ENCODE results near the gene PPP1R1C. TPM values are rescaled to one million over a fixed set of nuclear protein-coding genes. Genes with fewer than 3 reads are reported as not detected.

PPP1R1C gene
- polyA plus RNA-seq, 3 donors, result 1.8 to 2.6 (median 2.0) TPM

DNA sequence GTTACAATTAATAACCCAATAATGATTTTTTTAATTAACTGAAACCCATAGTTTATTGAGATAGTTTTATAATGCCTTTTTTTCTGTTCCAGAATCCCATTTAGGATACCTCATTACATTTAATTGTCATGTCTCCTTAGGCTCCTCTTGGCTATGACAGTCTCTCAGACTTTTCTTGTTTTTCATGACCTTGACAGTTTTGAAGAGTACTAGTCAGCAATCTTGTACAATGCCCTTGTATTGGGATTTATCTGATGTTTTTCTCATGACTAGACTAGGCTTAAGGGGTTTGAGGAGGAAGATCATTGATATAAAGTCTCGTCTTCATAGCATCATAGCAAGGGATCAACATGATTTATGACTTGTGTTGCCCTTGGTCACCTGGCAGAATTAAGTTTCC lies 72.4 kb downstream of the PPP1R1C start:
- no peak for DNase-seq (ENCODE audit: low read depth in 3 of 3, low spot score in 2 of 3)

DNA sequence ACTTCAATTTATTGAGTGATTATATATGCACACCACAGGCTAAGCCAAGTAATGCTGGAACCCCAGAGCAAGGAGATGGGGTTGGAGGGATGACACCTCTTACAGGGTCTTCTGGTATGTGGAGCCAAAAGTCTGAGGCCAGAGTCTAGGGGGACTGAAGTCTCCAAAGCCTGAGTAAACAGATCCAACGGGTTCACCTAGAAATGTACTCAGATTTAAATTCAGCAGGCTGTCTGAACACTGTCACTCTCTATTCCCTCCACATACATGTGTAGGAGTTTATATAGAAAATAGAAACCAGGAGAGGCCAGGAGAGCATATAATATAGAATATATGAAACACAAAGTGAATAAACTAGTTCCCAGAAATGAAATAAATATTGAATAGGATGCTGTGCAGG lies 76.1 kb downstream of the PPP1R1C start:
- DNase-seq (ENCODE audit: low read depth in 3 of 3, low spot score in 2 of 3), result no peak

DNA sequence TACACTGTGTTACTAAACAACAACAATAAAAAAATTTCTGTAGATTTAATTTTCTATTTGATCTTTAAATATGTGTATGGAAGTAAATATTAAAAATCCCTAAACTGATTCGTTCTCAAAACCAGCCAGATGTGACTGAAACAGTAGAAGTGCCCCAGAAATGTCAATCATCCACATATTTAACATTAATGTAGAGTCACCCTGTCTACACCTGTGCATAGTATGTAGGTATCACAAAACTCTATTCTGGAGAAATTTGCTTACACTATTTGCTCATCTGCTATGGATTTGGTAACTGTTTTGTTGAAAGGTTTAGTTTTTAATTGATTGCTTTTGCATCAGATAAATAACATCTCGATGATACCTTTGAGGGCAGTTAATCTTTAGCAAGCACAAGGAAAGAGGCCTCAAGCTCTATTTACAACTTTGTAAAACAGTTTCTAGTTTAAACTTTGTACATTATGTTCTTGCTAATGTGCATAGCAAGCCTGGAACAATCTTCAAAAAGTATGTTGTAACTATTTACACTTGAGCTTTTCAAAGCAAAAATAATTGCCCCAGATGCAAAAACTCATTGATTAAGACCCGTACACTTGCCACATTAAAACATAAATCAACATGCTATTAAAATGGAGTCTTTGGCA lies 76.8 kb downstream of the PPP1R1C start:
- no peak for DNase-seq (ENCODE audit: low read depth in 3 of 3, low spot score in 2 of 3)

DNA sequence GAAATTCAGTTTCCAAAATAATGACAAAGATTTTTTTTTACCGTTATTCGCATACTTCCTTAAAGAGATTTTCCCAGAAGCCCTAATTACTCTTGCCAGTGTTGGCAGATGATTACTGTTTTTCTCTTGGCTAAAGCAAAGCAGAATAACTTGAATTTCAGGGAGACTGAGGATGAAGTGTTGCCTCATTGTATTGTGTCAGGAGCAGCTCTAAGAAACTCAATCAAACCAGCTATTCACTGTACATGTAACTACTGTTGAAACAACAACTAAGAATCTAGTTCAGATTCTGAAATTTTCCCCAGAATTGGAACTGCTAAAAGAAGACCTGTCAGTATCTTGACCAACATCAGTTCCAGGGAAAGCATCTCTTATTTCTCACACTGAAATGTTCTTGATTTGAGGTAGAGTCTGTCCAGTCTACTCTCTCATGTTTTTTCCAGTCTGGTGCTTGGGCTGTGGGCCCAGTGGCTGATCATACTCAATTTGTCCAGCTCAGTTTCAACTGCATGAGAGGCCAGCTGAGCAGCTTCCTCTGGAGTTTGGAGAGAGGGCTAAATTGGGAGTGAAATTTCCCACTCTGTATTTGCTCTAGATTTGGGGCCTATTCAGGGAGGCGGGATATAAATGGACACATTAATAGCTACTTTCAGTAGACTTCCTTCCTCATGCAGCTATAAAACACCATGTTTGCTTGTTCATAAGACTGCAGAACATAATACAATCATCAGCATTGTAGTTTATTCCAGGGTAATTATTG lies 78.5 kb downstream of the PPP1R1C start:
- no peak for DNase-seq (ENCODE audit: low read depth in 3 of 3, low spot score in 2 of 3)

DNA sequence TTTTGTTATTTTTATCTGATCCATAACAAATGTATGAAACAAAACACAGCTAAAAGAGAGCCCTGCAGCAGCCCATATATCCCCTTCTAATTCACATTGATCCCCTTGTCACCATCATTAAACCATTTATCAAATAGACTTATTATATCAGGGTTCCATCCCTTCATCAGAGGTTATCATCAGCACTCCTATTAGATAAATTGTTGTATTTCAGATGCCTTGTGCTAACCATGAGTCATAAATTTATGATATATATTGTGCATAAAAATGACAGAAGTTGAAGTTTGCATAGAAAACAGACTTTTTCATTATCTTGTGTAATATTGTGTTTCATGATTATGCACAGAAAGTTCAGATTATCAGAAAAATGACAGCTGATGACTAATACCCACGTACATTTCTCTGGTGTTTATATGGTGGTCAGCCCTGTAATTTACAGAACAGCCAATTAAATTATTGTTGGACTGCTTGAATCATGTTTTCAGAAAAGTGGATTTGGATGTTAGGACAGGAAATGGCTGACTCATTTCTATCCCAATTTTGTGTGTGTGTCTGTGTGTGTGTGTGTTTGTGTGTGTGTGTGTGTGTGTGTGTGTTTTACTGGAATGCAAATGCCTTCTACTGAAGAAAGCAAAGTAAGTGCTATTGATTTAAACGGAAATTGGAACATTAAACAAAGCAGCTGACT lies 80.9 kb downstream of the PPP1R1C start:
- DNase-seq (ENCODE audit: low read depth in 3 of 3, low spot score in 2 of 3), result no peak

DNA sequence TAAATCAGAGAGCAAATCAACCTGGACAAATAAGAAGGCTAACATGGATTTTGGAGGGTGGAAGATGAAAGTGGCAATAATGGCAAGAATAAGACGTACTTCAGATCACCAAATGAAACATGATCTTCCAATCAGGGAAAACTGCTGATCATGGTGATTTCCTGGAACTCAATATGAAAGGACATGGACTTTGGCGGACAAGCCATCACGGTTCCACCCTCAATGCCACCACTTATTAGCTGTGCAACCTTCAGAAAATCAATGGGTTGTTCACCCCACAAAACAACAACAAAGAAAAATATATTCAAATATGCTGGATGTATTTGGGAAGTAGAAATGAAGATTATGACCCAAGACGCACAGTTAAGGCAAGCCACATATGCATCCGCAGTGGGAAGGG lies 81.7 kb downstream of the PPP1R1C start:
- DNase-seq (ENCODE audit: low read depth in 3 of 3, low spot score in 2 of 3), result no peak

DNA sequence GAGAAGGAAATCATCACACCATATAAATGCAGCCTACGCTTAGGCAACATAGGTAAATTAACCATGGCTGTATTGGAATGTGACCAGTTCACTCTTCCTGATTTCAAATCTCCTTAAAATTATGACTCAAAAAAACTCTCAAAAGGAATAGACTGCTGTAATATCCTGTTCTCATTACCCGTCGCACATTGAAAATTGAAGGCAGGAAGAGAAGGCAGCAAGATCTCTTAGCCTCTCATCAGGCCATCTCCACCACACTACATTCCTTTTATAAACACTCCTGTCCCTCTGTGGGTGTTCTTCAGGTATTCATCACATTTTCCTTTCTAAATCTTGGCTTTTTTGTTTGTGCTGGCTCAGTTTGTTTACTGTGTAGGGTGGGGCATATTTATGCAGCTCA lies 83.2 kb downstream of the PPP1R1C start:
- DNase-seq (ENCODE audit: low read depth in 3 of 3, low spot score in 2 of 3), result no peak

DNA sequence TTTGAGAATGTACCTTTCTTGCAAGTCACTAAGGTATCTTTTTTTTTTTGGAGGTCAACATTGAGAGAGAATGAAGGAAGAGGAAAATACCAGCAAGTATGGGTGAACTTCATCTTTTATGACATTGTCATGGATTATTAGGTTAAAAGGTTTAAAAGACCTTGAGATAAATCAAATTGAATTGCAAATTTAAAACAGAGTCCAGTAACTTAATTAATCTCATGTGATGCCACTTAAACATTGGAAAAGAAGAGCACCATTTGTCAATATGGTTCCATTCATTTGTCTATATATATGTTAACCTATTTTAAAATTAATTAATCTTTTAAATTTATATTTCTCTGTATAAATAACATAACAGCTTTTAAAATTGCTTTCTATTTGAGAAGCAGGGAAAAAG lies 83.8 kb downstream of the PPP1R1C start:
- no peak for DNase-seq (ENCODE audit: low read depth in 3 of 3, low spot score in 2 of 3)

DNA sequence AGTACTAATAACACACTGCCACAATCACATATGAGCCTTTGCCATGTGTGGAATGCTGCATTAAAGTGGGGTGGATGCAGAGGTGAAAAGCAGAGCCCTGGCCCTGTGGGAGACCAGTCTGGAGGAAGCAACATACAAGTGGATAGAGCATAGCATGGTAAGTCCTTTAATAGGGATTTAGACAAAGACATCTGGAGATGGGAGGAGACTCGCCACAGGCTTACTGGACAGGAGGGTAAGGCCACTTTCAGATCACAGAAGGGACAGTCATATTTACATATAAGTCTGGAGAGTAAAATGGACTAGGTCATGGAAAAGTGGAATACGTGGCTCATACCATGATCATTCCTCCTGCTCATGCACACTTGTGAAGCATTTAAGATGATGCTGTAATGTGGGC lies 84.3 kb downstream of the PPP1R1C start:
- no peak for DNase-seq (ENCODE audit: low read depth in 3 of 3, low spot score in 2 of 3)

DNA sequence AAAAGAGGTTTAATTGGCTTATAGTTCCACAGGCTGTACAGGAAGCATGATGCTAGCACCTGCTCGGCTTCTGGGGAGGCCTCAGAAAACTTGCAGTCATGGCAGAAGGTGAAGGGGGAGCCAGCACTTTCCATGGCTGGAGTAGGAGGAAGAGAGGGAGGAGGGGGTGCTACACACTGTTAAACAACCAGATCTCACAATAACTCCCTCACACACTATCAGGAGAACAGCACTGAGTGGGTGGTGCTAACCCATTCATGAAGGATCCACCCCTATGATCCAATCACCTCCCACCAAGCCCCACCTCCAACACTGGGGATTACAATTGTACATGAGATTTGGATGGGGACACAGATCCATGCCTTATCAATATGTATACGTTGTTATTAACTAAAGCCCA lies 85.1 kb downstream of the PPP1R1C start:
- no peak for DNase-seq (ENCODE audit: low read depth in 3 of 3, low spot score in 2 of 3)

DNA sequence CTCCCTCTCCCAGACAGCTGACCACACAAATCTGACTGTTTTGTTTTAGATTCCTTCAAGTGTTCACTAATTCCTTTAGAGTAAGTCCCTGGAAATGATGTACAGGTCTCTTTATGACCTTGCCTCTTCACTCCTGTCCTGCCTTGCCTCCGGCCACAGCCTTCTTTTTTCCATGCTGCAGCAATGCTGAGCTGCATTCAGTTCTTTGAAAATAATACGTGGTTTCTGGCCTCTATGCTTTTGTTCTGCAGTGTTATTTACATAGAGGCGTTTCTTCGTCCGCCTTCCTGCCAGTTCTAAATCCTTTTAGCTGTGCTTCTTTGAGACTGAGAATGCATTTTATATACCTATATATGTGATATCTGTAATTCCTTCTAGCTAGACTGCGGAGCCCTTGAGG lies 87.2 kb downstream of the PPP1R1C start:
- DNase-seq (ENCODE audit: low read depth in 3 of 3, low spot score in 2 of 3), result no peak

DNA sequence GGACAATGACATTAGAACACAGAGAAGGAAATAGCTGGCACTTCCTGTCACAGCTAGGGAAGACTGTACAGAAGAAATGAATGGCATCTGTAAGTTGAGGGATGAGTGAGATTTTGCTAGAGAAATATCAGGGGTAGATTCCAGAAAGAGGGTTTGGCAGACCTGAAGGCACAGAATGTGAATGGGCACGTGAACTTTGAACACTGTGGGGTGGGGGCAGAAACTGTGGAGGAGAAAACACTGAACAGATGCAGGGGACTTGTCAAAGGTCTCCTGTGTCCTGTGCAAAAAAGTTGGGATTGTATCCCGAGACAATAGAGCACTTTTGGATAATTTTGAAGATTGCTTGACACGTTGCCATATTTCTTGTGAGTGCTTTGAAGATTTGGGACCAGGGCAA lies 88.0 kb downstream of the PPP1R1C start:
- DNase-seq (ENCODE audit: low read depth in 3 of 3, low spot score in 2 of 3), result no peak

DNA sequence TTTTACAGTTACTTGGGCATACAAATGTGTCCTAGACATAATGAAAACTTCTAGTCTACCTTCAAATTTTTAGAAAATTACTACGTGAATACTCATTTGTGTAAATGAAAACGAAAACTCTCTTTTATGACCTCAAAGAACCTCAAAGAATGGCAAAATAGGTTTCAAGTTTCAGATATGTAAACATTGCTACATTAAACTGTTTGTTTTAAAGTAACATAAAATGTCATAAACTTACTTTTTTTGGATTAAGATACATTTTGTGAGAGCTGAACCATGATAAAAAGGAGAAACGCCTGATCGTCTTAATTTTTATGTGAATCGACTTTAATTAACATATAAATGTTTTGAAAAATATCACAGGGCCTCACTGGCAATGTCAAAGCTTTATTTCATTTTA lies 91.4 kb downstream of the PPP1R1C start:
- no peak for DNase-seq (ENCODE audit: low read depth in 3 of 3, low spot score in 2 of 3)

DNA sequence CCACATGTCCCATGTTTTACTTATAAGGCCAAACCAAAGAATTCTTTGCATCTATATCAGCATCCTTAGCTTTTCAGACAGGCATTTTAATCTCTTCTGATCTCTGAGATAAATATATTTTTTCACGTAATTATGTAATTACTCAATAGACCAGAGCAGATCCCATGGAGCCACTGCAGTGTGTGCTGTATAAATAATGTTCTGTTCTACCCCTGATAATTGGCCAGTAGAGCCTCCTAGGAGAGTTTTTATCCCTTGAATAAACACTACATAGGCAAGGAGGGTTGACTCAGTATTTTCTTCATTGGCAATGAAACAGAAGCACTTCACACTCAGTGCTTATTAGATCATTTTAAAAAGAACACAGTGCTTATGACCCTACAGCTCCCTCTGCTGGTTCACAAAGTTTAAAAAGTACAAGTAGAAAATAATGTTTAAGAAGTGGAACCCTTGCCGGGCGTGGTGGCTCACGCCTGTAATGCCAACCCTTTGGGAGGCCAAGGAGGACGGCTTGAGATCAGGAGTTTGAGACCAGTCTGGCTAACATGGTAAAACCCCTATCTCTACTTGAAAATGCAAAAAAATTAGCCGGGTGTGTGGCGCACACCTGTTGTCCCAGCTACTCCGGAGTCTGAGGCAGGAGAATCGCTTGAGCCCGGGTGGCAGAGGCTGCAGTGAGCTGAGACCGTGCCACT lies 91.9 kb downstream of the PPP1R1C start:
- peak; percentile 56 to 64 (median 62) for DNase-seq (ENCODE audit: low read depth in 3 of 3, low spot score in 2 of 3)

DNA sequence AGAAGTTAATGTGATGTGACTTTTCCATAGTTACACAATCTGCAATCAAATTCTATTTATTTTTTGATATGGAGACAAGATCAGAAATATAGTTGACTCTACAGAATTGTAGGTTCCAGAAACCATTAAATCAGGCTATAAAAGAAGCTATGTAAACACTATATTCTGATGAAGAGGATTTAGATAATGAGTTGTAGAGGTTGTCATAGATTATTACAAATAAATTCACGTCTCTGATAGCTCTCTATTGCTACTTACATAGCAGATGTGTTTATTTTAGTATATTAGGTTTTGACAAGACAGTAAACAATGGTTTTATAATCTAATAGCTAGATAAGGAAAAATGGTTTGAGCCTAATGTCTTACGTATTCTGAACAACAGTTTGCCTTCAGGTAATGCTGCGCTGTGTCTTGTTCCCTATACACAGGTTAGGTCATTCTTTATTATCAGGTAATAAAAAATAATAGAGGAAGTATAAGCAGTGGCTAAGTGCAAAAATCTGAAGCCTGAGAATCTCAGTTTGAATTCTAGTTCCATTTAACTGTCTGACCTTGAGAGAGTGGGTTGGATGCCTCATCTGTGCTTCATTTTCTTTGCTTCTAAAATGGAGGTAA lies 93.4 kb downstream of the PPP1R1C start:
- no peak for DNase-seq (ENCODE audit: low read depth in 3 of 3, low spot score in 2 of 3)

DNA sequence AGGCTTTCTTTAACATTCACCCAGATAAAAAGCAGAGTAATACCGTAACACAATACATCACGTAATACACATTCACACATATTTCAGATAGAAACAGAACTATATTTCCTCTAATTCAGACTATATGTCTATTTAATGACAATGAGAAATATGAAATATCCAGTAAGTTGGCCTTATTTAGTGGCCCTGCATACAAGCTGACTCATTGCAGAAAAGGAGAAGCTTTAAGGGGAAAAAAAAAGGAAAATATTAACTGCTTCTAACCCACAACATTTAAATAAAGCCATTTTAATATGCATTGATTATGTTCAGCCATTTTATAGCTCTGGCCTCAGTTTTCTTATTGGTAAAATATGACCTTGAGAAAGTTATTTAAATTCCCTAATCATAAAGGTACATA lies 94.8 kb downstream of the PPP1R1C start:
- DNase-seq (ENCODE audit: low read depth in 3 of 3, low spot score in 2 of 3), result no peak

DNA sequence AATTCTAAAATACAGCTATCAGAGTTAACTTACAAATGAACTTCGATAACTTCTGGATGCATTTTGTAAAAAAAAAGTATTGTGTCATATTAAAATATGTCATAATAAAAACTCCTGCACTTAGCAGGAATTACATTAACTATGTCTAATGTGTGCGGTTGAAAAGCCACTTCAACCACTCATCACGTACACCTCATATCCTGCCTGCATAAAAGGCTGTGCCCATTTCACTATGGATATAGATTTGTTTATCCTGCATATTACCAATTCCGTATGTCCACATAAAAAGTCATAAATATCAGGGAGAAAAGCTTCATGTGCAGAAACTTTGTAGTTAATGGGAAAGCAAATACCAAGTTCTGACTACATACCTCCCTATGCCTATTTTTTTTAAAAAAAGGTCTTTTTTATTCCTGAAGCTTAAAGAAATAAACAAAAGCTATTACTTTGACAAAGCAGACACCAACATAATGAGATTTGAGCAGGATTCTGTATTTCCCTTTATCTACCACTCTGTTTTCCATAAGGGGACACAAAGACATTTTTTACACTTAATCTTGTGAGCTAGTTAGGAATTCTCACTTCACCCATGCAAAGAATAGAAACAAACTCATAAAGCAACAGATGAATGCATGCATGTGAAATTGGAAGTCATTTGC lies 96.1 kb downstream of the PPP1R1C start:
- no peak for DNase-seq (ENCODE audit: low read depth in 3 of 3, low spot score in 2 of 3)

DNA sequence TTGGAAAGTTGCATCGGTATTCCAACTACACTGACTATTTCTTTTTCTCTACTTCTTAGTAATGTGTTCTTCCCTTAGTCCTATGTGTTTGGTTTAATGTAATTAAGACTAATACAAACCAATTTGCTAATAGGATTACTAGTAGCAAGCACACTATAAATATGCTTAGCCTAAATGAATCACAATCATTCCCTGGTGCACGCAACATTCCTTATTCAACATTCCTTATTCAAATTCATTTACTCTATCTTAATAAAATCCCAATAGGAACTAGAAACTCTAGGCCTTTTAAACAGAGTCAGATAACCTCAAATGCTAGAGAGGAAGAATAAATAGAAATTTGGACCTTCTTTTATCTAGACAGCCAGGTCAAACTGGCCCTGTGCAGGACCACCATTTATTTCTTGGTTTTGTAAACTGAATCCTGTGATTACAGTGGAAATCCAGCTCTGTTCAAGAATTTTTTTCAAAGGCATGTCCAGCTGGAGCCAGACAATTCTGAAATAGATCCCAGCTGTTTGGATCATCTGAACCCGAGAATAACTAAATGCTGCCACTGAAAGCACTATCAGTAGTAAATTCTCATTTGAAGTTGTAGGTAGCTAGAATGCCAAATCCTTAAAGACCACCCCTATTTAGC lies 103.1 kb downstream of the PPP1R1C start:
- peak in 1 of 3 donors; percentile 20 for DNase-seq (ENCODE audit: low read depth in 3 of 3, low spot score in 2 of 3)

DNA sequence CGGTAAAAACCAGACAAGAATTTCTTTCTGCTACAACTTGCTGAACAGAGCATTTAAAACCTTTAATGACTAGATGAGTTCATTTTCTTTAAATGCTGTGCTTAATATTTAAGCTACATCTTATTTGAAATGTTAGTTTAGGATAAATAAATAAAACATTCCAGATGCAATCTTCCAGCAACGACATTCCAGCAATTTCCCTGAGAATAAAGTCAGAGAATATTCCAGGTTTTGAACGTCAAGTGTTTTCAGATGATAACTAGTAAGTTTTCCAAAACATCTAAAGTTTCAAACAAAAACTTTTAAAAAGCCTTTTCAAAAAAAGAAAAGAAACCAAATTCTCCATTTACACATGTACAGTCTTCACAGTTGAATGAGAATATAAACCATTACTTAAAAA lies 104.8 kb downstream of the PPP1R1C start:
- no peak for DNase-seq (ENCODE audit: low read depth in 3 of 3, low spot score in 2 of 3)

DNA sequence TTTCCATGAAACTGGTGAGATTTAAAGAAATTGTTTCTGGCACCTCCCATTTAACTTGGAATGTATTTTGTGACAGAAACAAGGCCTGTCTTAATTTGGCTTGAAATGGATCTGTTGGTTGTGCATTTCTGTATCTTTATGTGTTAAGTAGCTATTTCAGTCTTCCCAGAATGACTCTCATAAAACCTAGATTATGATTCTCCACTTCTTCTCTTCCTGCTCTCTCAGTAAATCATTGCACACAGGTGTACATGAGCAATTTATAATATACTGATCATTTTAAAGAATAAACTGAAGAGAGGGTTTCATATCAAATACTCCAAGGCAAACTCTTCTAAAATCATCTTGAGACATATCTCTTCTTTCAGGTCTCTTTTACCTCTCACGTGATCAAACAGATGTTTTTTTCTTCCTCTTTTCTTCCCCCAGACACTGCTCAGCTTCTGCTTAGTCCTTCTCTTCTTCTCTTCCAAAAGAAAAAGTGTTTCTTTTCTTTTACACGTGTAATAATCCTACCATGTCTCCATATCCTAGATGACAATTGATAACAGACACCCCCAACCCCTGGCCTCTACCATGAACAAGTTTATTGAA lies 112.0 kb downstream of the PPP1R1C start:
- no peak for DNase-seq (ENCODE audit: low read depth in 3 of 3, low spot score in 2 of 3)

All from right renal cortex interstitium (tissue), 3 donors.